IPS-18c (cell line): ENCODE results near the gene SRC.

ENCODE experiments used
- H3K4me3 ChIP-seq: 2 replicates; pipeline ENCODE4 v1.7.0; 2013; ENCODE audit warnings: low read depth, mild to moderate bottlenecking, low read length, moderate library complexity; ENCODE audit not compliant: insufficient read depth
- H3K9me3 ChIP-seq: one replicate; pipeline ENCODE4 v1.6.1; 2013; ENCODE audit warnings: mild to moderate bottlenecking, low read length, moderate library complexity; ENCODE audit not compliant: control insufficient read depth, insufficient read depth

Gene SRC

GRCh38 chr20:37393196-37393862, 47.4 kb downstream of the SRC start:
- Histone ChIP-seq H3K9me3 (peaks cover 2% of the 10 kb centered on the region), H3K4me3 (no peak overlapping the region)

- H3K9me3 ChIP-seq: peaks cover 2% of the 10 kb centered on the region
- no peak overlapping the region for H3K4me3 ChIP-seq
Observed at GRCh38 chr20:37393863-37394542, 48.1 kb downstream of the SRC start.

GRCh38 chr20:37394543-37395409, 48.8 kb downstream of the SRC start:
- no peak overlapping the region; the same call in 1 of the 2 replicates for H3K4me3 ChIP-seq
- peaks cover 2% of the 10 kb centered on the region for H3K9me3 ChIP-seq

GRCh38 chr20:37395410-37395797, 49.5 kb downstream of the SRC start:
- peaks cover 2% of the 10 kb centered on the region for H3K9me3 ChIP-seq

GRCh38 chr20:37395921-37396415, 50.0 kb downstream of the SRC start:
- Histone ChIP-seq H3K9me3 (peaks cover 2% of the 10 kb centered on the region), H3K4me3 (no peak overlapping the region)

More at GRCh38 chr20:37395410-37395797, 49.5 kb downstream of the SRC start:
- H3K4me3 ChIP-seq: no peak overlapping the region

- no peak overlapping the region for H3K4me3 ChIP-seq
- H3K9me3 ChIP-seq: peaks cover 2% of the 10 kb centered on the region
Observed at GRCh38 chr20:37396416-37397075, 50.6 kb downstream of the SRC start.

- peaks cover 2% of the 10 kb centered on the region for H3K9me3 ChIP-seq
- no peak overlapping the region for H3K4me3 ChIP-seq
Observed at GRCh38 chr20:37397076-37397953, 51.4 kb downstream of the SRC start.

GRCh38 chr20:37397954-37398749, 52.2 kb downstream of the SRC start:
- H3K4me3 ChIP-seq: no peak overlapping the region; the same call in 1 of the 2 replicates
- H3K9me3 ChIP-seq: peaks cover 2% of the 10 kb centered on the region

GRCh38 chr20:37398750-37399621, 53.0 kb downstream of the SRC start:
- Histone ChIP-seq H3K4me3 (no peak overlapping the region; the same call in 1 of the 2 replicates), H3K9me3 (peaks cover 2% of the 10 kb centered on the region)

GRCh38 chr20:37401282-37401929, 55.5 kb downstream of the SRC start:
- Histone ChIP-seq H3K9me3 (peaks cover 2% of the 10 kb centered on the region), H3K4me3 (no peak overlapping the region)

- H3K4me3 ChIP-seq: no peak overlapping the region
- H3K9me3 ChIP-seq: peaks cover 2% of the 10 kb centered on the region
Observed at GRCh38 chr20:37401930-37402675, 56.2 kb downstream of the SRC start.

GRCh38 chr20:37403107-37404033, 57.4 kb downstream of the SRC start:
- Histone ChIP-seq H3K9me3 (no peaks in the 10 kb centered on the region), H3K4me3 (no peak overlapping the region)

- H3K4me3 ChIP-seq: no peak overlapping the region
Observed at GRCh38 chr20:37404461-37404890, 58.5 kb downstream of the SRC start.

More at GRCh38 chr20:37404461-37404890, 58.5 kb downstream of the SRC start:
- H3K9me3 ChIP-seq: no peaks in the 10 kb centered on the region
